ENCODE data around the gene TMC8.
"Not testable (repeated sequence)": the region's sequence is repeated elsewhere in the genome, so short reads cannot be mapped to it uniquely, and the experiment has no call there.

The TMC8 gene

DNA sequence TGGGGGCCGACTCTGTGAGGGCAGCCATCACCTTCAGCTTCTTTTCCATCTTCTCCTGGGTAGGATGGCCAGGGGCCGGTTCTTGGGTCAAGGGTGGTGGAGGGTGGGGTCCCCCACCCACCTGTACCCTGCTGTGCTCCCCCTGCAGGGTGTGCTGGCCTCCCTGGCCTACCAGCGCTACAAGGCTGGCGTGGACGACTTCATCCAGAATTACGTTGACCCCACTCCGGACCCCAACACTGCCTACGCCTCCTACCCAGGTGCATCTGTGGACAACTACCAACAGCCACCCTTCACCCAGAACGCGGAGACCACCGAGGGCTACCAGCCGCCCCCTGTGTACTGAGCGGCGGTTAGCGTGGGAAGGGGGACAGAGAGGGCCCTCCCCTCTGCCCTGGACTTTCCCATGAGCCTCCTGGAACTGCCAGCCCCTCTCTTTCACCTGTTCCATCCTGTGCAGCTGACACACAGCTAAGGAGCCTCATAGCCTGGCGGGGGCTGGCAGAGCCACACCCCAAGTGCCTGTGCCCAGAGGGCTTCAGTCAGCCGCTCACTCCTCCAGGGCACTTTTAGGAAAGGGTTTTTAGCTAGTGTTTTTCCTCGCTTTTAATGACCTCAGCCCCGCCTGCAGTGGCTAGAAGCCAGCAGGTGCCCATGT, 41.1 kb downstream of the TMC8 start:
- peak overlapping the region; percentile 88 for H3K4me3 Mint-ChIP-seq
- ATAC-seq = peak; percentile 1
- H3K27me3 Mint-ChIP-seq, H3K9me3 Mint-ChIP-seq: not testable (repeated sequence)
- peaks cover 73% of the 10 kb centered on the region for H3K36me3 Mint-ChIP-seq
- H3K4me1 Mint-ChIP-seq = peaks cover 79% of the 10 kb centered on the region
- peak overlapping the region; percentile 98 for H3K27ac Mint-ChIP-seq

DNA sequence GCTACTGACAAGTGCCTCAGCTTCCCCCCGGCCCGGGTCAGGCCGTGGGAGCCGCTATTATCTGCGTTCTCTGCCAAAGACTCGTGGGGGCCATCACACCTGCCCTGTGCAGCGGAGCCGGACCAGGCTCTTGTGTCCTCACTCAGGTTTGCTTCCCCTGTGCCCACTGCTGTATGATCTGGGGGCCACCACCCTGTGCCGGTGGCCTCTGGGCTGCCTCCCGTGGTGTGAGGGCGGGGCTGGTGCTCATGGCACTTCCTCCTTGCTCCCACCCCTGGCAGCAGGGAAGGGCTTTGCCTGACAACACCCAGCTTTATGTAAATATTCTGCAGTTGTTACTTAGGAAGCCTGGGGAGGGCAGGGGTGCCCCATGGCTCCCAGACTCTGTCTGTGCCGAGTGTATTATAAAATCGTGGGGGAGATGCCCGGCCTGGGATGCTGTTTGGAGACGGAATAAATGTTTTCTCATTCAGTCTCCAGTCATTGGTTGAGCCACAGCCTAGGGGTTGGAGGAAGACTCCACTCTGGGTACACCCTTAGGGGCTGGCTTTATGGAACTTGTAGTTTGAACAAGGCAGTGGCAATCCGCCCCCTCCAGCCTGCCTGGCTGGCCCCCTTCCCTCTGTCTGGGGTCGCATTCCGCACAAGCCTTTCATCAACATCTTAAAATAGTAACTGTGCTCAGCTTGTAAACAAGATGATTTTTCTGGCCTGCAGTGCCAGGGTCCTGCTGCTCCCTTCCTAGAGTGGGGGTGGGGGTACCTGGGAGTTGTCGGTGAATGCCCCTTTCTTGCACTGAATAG, 41.9 kb downstream of the TMC8 start:
- peak; percentile 31 for ATAC-seq
- H3K27ac Mint-ChIP-seq = peak overlapping the region; percentile 98
- H3K4me1 Mint-ChIP-seq = peaks cover 85% of the 10 kb centered on the region
- H3K4me3 Mint-ChIP-seq = peak overlapping the region; percentile 88
- H3K27me3 Mint-ChIP-seq = no peaks in the 10 kb centered on the region
- peaks cover 73% of the 10 kb centered on the region for H3K36me3 Mint-ChIP-seq
- no peaks in the 10 kb centered on the region for H3K9me3 Mint-ChIP-seq

- Mint-ChIP-seq H3K4me3 (peak overlapping the region; percentile 88), H3K9me3 (no peaks in the 10 kb centered on the region), H3K4me1 (peaks cover 80% of the 10 kb centered on the region), H3K27me3 (no peaks in the 10 kb centered on the region), H3K36me3 (peaks cover 73% of the 10 kb centered on the region), H3K27ac (peak overlapping the region; percentile 98)
- ATAC-seq = peak; percentile 22
Measured at GRCh38 chr17:78173097-78173715, 42.6 kb downstream of the TMC8 start.

GRCh38 chr17:78174346-78174869, 43.8 kb downstream of the TMC8 start:
- no peaks in the 10 kb centered on the region for H3K27me3 Mint-ChIP-seq
- H3K36me3 Mint-ChIP-seq = peaks cover 74% of the 10 kb centered on the region
- peak overlapping the region; percentile 98 for H3K27ac Mint-ChIP-seq
- H3K4me1 Mint-ChIP-seq = peaks cover 91% of the 10 kb centered on the region
- ATAC-seq = peak; percentile 3
- peak overlapping the region; percentile 88 for H3K4me3 Mint-ChIP-seq
- no peaks in the 10 kb centered on the region for H3K9me3 Mint-ChIP-seq

DNA sequence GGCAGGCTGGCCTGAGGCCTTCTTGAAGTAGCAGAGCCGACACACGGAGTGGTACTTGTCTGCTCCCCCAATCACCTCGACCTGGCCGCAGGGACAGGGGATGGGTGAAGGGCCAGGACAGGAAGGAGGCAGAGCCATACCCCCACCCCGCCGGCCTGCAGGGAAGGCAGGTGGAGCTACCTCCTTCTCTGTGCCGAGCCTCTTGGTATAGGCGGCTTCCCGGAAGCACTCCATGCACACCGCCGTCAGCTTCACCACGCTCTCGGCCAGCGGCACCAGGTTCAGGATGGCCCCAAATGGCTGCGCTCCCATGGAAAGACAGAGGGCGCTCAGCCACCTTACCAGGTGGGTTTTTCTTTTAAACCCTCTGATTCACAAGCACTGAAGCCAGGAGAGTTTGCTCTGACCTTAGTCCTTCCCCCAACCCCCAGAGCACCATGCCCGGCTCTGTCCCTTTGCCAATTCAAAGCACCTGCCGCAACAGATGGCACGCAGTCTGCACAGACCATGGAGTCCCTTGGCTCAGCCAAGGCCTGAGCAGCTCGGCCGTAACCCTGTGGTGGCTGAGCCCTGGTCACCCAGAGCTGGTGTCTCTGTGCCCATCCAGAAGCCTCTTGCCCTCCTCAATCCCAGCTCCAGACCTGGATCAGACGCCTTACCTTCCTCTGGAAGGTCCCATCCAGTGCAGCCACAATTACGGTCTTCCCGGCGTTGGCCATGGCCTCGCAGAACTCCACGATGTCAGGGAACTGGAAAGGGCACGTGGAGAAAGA, 44.5 kb downstream of the TMC8 start:
- Mint-ChIP-seq H3K27ac (peak overlapping the region; percentile 98), H3K9me3 (no peaks in the 10 kb centered on the region), H3K4me3 (peak overlapping the region; percentile 88), H3K27me3 (no peaks in the 10 kb centered on the region), H3K4me1 (peaks cover 92% of the 10 kb centered on the region), H3K36me3 (peaks cover 69% of the 10 kb centered on the region)
- no peak for ATAC-seq

DNA sequence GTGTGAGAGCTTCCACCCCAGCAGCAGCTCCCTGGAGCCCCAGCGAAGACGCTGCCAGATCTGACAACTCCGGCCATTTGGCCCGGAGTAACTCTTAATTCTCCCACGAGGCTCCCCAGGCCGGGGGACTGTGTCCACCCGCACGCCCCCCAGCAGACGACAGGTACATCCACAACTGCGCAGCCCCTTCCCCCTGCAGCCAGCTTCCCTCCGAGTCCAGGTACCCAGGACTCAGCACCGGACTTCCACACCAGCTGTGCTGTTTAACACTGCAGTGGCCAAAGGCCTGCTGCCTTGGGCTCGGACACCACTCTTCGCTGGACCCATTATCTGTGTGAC, 45.0 kb downstream of the TMC8 start:
- no peak for ATAC-seq
- peaks cover 67% of the 10 kb centered on the region for H3K36me3 Mint-ChIP-seq
- peak overlapping the region; percentile 98 for H3K27ac Mint-ChIP-seq
- peak overlapping the region; percentile 88 for H3K4me3 Mint-ChIP-seq
- H3K27me3 Mint-ChIP-seq = no peaks in the 10 kb centered on the region
- H3K4me1 Mint-ChIP-seq = peaks cover 92% of the 10 kb centered on the region
- H3K9me3 Mint-ChIP-seq = no peaks in the 10 kb centered on the region

- H3K4me1 Mint-ChIP-seq = peaks cover 86% of the 10 kb centered on the region
- peaks cover 60% of the 10 kb centered on the region for H3K36me3 Mint-ChIP-seq
- peak overlapping the region; percentile 27 for H3K4me3 Mint-ChIP-seq
- peak; percentile 69 for ATAC-seq
- no peaks in the 10 kb centered on the region for H3K27me3 Mint-ChIP-seq
- H3K9me3 Mint-ChIP-seq = no peaks in the 10 kb centered on the region
- H3K27ac Mint-ChIP-seq = peak overlapping the region; percentile 98
Measured at GRCh38 chr17:78176548-78177025, 46.0 kb downstream of the TMC8 start.

DNA sequence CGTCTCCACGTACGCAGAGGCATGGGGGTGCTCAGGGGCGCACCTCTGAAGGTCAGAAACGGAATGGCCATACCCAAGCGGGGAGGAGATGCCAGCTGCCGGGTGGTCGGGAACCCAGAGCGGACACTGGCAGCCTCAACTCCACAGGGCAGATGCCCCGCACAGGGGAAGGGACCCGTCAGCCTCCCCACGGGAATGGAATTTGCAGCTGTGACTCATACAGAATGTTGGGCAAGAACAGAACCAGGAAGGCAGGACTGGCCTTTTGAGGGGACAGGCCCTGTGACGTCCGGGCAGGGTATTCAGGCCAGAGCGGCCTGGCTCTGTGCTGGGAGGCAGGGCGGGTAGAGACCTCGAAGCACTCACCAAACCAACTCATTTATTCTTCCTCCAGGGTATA, 48.8 kb downstream of the TMC8 start:
- ATAC-seq = no peak
- Mint-ChIP-seq H3K36me3 (peaks cover 32% of the 10 kb centered on the region), H3K27ac (peak overlapping the region; percentile 68), H3K27me3 (no peaks in the 10 kb centered on the region), H3K9me3 (no peaks in the 10 kb centered on the region), H3K4me3 (peak overlapping the region; percentile 40), H3K4me1 (peaks cover 58% of the 10 kb centered on the region)

- Mint-ChIP-seq H3K9me3 (no peaks in the 10 kb centered on the region), H3K36me3 (peaks cover 25% of the 10 kb centered on the region), H3K4me3 (peak overlapping the region; percentile 1), H3K4me1 (peaks cover 51% of the 10 kb centered on the region), H3K27me3 (no peaks in the 10 kb centered on the region), H3K27ac (peak overlapping the region; percentile 68)
- no peak for ATAC-seq
Measured at GRCh38 chr17:78180083-78180482, 49.5 kb downstream of the TMC8 start.

- Mint-ChIP-seq H3K27me3 (no peaks in the 10 kb centered on the region), H3K4me1 (peaks cover 47% of the 10 kb centered on the region), H3K4me3 (peak overlapping the region; percentile 1), H3K36me3 (peaks cover 20% of the 10 kb centered on the region), H3K9me3 (no peaks in the 10 kb centered on the region), H3K27ac (peak overlapping the region; percentile 68)
- ATAC-seq = no peak
Measured at GRCh38 chr17:78180508-78180907, 49.9 kb downstream of the TMC8 start.

GRCh38 chr17:78182504-78182903, 51.9 kb downstream of the TMC8 start:
- H3K27ac Mint-ChIP-seq = no peak overlapping the region
- no peaks in the 10 kb centered on the region for H3K27me3 Mint-ChIP-seq
- ATAC-seq = no peak
- H3K4me1 Mint-ChIP-seq = peaks cover 35% of the 10 kb centered on the region
- H3K9me3 Mint-ChIP-seq = no peaks in the 10 kb centered on the region
- peaks cover 15% of the 10 kb centered on the region for H3K36me3 Mint-ChIP-seq
- H3K4me3 Mint-ChIP-seq = no peak overlapping the region

GRCh38 chr17:78183916-78184315, 53.3 kb downstream of the TMC8 start:
- no peaks in the 10 kb centered on the region for H3K9me3 Mint-ChIP-seq
- H3K27ac Mint-ChIP-seq = no peak overlapping the region
- peaks cover 12% of the 10 kb centered on the region for H3K36me3 Mint-ChIP-seq
- H3K4me3 Mint-ChIP-seq = no peak overlapping the region
- no peaks in the 10 kb centered on the region for H3K27me3 Mint-ChIP-seq
- peaks cover 38% of the 10 kb centered on the region for H3K4me1 Mint-ChIP-seq
- no peak for ATAC-seq

- no peak for ATAC-seq
- no peaks in the 10 kb centered on the region for H3K9me3 Mint-ChIP-seq
- no peak overlapping the region for H3K27ac Mint-ChIP-seq
- H3K36me3 Mint-ChIP-seq = peaks cover 8% of the 10 kb centered on the region
- peaks cover 34% of the 10 kb centered on the region for H3K4me1 Mint-ChIP-seq
- H3K4me3 Mint-ChIP-seq = no peak overlapping the region
- no peaks in the 10 kb centered on the region for H3K27me3 Mint-ChIP-seq
Measured at GRCh38 chr17:78184351-78184750, 53.8 kb downstream of the TMC8 start.

- no peaks in the 10 kb centered on the region for H3K27me3 Mint-ChIP-seq
- ATAC-seq = no peak
- no peak overlapping the region for H3K27ac Mint-ChIP-seq
- H3K4me1 Mint-ChIP-seq = peaks cover 30% of the 10 kb centered on the region
- H3K9me3 Mint-ChIP-seq = no peaks in the 10 kb centered on the region
- H3K36me3 Mint-ChIP-seq = peaks cover 8% of the 10 kb centered on the region
- no peak overlapping the region for H3K4me3 Mint-ChIP-seq
Measured at GRCh38 chr17:78184868-78185267, 54.3 kb downstream of the TMC8 start.

All from stimulated activated memory B cell treated with anti-CD40 and anti-IgM and Interleukin-4, amounts not matched to agents 10 μg/mL and 1 μg/mL and 100 μg/mL, for 72 hours (primary cell).